HEK293T (cell line): ENCODE measurements around the gene GRK1.

ENCODE experiments used
- CTCF ChIA-PET: fragments of 350-600 bp; formaldehyde crosslinking; extraction: SDS; loops from one replicate; lab custom pipeline; 2021; ENCODE audit warnings: antibody characterized with exemption, inconsistent platforms; lab: Yijun Ruan, JAX
- POLR2A ChIA-PET: fragments of 350-600 bp; formaldehyde crosslinking; extraction: SDS; loops from one replicate; lab custom pipeline; 2020; ENCODE audit warnings: antibody characterized with exemption, inconsistent platforms; lab: Yijun Ruan, JAX
- DNase-seq: peaks from one replicate; pipeline ENCODE4 v3.0.0; 2012; ENCODE audit warnings: mixed read lengths; ENCODE audit errors: extremely low spot score
- ARNT ChIP-seq: fragments of 450-650 bp; IDR thresholded peaks from 2 replicates; pipeline ENCODE4 v1.6.1; 2017; ENCODE audit warnings: mild to moderate bottlenecking
- BHLHE40 ChIP-seq: fragments of 450-650 bp; IDR thresholded peaks from 2 replicates; pipeline ENCODE4 v1.6.1; 2016; ENCODE audit warnings: mild to moderate bottlenecking, moderate library complexity, borderline replicate concordance
- CTBP1 ChIP-seq: fragments of 450-650 bp; IDR thresholded peaks from 2 replicates; pipeline ENCODE4 v1.6.1; 2016; ENCODE audit warnings: borderline replicate concordance
- ELF4 ChIP-seq: fragments of 450-650 bp; IDR thresholded peaks from 2 replicates; pipeline ENCODE4 v1.6.1; 2017; ENCODE audit warnings: antibody characterized with exemption
- FOXA1 ChIP-seq: fragments of 450-650 bp; IDR thresholded peaks from 2 replicates; pipeline ENCODE4 v1.6.1; 2016; ENCODE audit warnings: mild to moderate bottlenecking
- FOXK2 ChIP-seq: fragments of 450-650 bp; IDR thresholded peaks from 2 replicates; pipeline ENCODE4 v1.6.1; 2016; ENCODE audit warnings: mild to moderate bottlenecking
- FOXM1 ChIP-seq: fragments of 450-650 bp; IDR thresholded peaks from 2 replicates; pipeline ENCODE4 v1.6.1; 2017; ENCODE audit warnings: mild to moderate bottlenecking, borderline replicate concordance
- HDGF ChIP-seq: fragments of 450-650 bp; IDR thresholded peaks from 2 replicates; pipeline ENCODE4 v1.6.1; 2017; ENCODE audit warnings: antibody characterized with exemption, borderline replicate concordance
- L3MBTL2 ChIP-seq: fragments of 450-650 bp; conservative IDR thresholded peaks from 2 replicates; pipeline ENCODE4 v1.6.1; 2016; ENCODE audit warnings: mild to moderate bottlenecking
- LEF1 ChIP-seq: fragments of 450-650 bp; IDR thresholded peaks from 2 replicates; pipeline ENCODE4 v1.6.1; 2017; ENCODE audit warnings: mild to moderate bottlenecking, borderline replicate concordance
- NFRKB ChIP-seq: fragments of 450-650 bp; IDR thresholded peaks from 2 replicates; pipeline ENCODE4 v1.6.1; 2016; ENCODE audit warnings: mild to moderate bottlenecking, moderate library complexity
- PKNOX1 ChIP-seq: fragments of 450-650 bp; IDR thresholded peaks from 2 replicates; pipeline ENCODE4 v1.6.1; 2016
- SP1 ChIP-seq: fragments of 450-650 bp; IDR thresholded peaks from 2 replicates; pipeline ENCODE4 v1.6.1; 2017
- SUZ12 ChIP-seq: fragments of 450-650 bp; IDR thresholded peaks from 2 replicates; pipeline ENCODE4 v1.6.1; 2016; ENCODE audit warnings: mild to moderate bottlenecking
- TARDBP ChIP-seq: fragments of 450-650 bp; IDR thresholded peaks from 2 replicates; pipeline ENCODE4 v1.6.1; 2016
- ZNF384 ChIP-seq: fragments of 450-650 bp; IDR thresholded peaks from 2 replicates; pipeline ENCODE4 v1.6.1; 2016

Gene GRK1

GRCh38 chr13:113654591-113655345, 12.3 kb upstream of the GRK1 start:
- POLR2A ChIA-PET = no interaction called here
- CTCF ChIA-PET = no interaction called here
- DNase-seq = no peak
- TF ChIP-seq HDGF (no peak), FOXM1 (no peak), NFRKB (no peak), CTBP1 (no peak), SUZ12 (no peak), FOXA1 (no peak)

GRCh38 chr13:113655346-113656002, 11.5 kb upstream of the GRK1 start:
- CTCF ChIA-PET = no interaction called here

GRCh38 chr13:113656003-113656588, 10.9 kb upstream of the GRK1 start:
- ChIA-PET CTCF (no interaction called here), POLR2A (no interaction called here)
- DNase-seq = no peak
- TF ChIP-seq FOXK2 (no peak), TARDBP (no peak), FOXM1 (no peak), L3MBTL2 (no peak), SUZ12 (no peak), ZNF384 (no peak), ARNT (no peak), PKNOX1 (no peak), ELF4 (no peak), CTBP1 (no peak), BHLHE40 (no peak), SP1 (no peak), LEF1 (no peak), FOXA1 (no peak), HDGF (no peak), NFRKB (no peak)

More at GRCh38 chr13:113655346-113656002, 11.5 kb upstream of the GRK1 start:
- DNase-seq = no peak
- TF ChIP-seq FOXK2 (no peak), HDGF (no peak), PKNOX1 (no peak), SUZ12 (no peak), CTBP1 (no peak), FOXA1 (no peak), BHLHE40 (no peak), LEF1 (no peak), TARDBP (no peak), FOXM1 (no peak), ELF4 (no peak), ZNF384 (no peak), NFRKB (no peak), SP1 (no peak), ARNT (no peak), L3MBTL2 (no peak)
- POLR2A ChIA-PET = no interaction called here

- POLR2A ChIA-PET = no interaction called here
Measured at GRCh38 chr13:113656831-113657671, 10.0 kb upstream of the GRK1 start.

More at GRCh38 chr13:113656831-113657671, 10.0 kb upstream of the GRK1 start:
- no peak for DNase-seq
- TF ChIP-seq BHLHE40 (no peak), SP1 (no peak), TARDBP (no peak), SUZ12 (no peak), NFRKB (no peak), HDGF (no peak), FOXA1 (no peak), FOXK2 (no peak), PKNOX1 (no peak), L3MBTL2 (no peak)
- CTCF ChIA-PET = no interaction called here
